SU-DHL-6 (cell line): ENCODE results near the gene EXOC4.

Source experiments
- EZH2phosphoT487 ChIP-seq: fragments of 200-600 bp; sonication (generic), shearing (Covaris generic); conservative IDR thresholded peaks from 2 replicates; pipeline ENCODE4 v1.6.1; 2018; ENCODE audit warnings: mild to moderate bottlenecking, antibody characterized with exemption, low read length, moderate library complexity, mixed read lengths
- TF ChIP-seq, protein P1 (sequence below): fragments of 200-600 bp; sonication (generic); IDR thresholded peaks from one replicate; pipeline ENCODE4 v1.5.1; 2017; ENCODE audit warnings: antibody characterized with exemption, mild to moderate bottlenecking, low read length, moderate library complexity; ENCODE audit not compliant: insufficient read depth, poor library complexity, severe bottlenecking

DNA sequence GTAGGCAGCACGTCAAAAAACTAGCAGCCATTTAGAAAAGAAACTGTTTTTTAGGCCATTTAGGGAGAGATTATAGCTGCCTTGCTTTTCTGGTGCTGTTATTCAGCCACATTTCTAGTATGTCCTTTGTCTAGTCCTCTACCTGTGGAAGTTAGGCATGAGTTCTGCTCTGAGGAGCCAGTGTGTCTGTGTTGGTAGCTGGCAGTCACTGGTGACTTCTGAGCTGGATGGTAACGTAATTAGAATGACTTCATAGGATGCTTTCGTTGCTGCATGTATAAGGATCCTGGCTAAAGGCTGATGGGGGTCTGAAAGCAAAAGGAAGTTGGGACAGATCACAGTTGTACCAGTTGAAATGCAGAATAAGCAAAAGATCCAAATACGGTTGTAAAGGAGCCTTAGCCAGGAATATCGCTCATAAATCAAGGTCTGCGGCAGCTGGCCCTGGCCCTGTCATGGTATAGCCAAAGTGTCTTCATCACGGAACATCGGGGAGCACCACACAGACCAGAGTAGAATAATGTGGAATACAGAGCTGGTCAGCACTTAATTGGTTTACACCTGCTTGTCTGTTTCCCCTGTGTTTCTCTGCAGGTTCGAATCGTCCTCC, 226.7 kb downstream of the EXOC4 start:
- TF ChIP-seq, protein P1, sequence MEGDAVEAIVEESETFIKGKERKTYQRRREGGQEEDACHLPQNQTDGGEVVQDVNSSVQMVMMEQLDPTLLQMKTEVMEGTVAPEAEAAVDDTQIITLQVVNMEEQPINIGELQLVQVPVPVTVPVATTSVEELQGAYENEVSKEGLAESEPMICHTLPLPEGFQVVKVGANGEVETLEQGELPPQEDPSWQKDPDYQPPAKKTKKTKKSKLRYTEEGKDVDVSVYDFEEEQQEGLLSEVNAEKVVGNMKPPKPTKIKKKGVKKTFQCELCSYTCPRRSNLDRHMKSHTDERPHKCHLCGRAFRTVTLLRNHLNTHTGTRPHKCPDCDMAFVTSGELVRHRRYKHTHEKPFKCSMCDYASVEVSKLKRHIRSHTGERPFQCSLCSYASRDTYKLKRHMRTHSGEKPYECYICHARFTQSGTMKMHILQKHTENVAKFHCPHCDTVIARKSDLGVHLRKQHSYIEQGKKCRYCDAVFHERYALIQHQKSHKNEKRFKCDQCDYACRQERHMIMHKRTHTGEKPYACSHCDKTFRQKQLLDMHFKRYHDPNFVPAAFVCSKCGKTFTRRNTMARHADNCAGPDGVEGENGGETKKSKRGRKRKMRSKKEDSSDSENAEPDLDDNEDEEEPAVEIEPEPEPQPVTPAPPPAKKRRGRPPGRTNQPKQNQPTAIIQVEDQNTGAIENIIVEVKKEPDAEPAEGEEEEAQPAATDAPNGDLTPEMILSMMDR: no peak
- TF ChIP-seq EZH2phosphoT487: no peak
